Measurements from ENCODE around the gene LRP11. TPM values are rescaled to one million over a fixed set of nuclear protein-coding genes. Genes with fewer than 3 reads are reported as not detected.

LRP11 gene
- total RNA-seq, 1 experiment from 2014 or later, result 14.8 TPM

DNA sequence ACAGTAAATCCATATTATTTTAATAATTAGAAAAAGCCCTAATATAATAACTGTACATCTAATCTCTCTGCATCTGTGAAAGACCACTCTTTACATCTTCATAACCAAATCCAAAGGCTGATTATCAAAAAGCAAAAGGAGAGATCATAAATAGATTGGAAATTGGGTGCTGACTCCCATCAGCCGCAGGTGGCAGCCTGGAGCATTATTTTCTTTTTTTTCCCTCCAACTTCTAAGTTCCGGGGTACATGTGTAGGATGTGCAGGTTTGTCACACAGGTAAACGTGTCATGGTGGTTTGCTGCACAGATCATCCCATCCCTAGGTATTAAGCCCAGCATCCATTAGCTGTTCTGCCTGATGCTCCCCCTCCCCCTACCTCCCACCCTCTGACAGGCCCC is 30.5 kb downstream of the LRP11 start:
- Mint-ChIP-seq H3K36me3 (ENCODE audit: insufficient read depth in 1 of 3, low read depth in 3 of 3) (peaks cover 5 to 6% (median 5%) of the 10 kb centered on the region in 3 experiments; a peak in 5 of 7 replicates), H3K27me3 (ENCODE audit: low read depth) (no peaks in the 10 kb centered on the region), H3K4me1 (no peaks in the 10 kb centered on the region), H3K9me3 (no peaks in the 10 kb centered on the region; a peak in 1 of 5 replicates), H3K4me3 (no peak overlapping the region), H3K27ac (no peak overlapping the region)
- no peaks in the 10 kb centered on the region for H3K79me1 ChIP-seq (ENCODE audit: insufficient read depth, low read depth, low read length, poor library complexity, severe bottlenecking)
- no peak overlapping the region for H2BK12ac ChIP-seq (ENCODE audit: insufficient read length, low read depth, low read length)
- no peaks in the 10 kb centered on the region for H3K4me1 ChIP-seq (ENCODE audit: insufficient read depth, low read length)
- H2AK5ac ChIP-seq (ENCODE audit: insufficient read length, low read length), result no peak overlapping the region
- no peak overlapping the region for H2BK120ac ChIP-seq (ENCODE audit: low read depth, low read length, poor library complexity, severe bottlenecking)
- WGBS (ENCODE audit: extremely low coverage, insufficient read length, low lambda C conversion rate), result no CpG with 5 or more reads among the region's 3 CpGs
- H3K79me2 ChIP-seq (ENCODE audit: insufficient read depth, low read length), result no peaks in the 10 kb centered on the region
- TF ChIP-seq, protein P1, sequence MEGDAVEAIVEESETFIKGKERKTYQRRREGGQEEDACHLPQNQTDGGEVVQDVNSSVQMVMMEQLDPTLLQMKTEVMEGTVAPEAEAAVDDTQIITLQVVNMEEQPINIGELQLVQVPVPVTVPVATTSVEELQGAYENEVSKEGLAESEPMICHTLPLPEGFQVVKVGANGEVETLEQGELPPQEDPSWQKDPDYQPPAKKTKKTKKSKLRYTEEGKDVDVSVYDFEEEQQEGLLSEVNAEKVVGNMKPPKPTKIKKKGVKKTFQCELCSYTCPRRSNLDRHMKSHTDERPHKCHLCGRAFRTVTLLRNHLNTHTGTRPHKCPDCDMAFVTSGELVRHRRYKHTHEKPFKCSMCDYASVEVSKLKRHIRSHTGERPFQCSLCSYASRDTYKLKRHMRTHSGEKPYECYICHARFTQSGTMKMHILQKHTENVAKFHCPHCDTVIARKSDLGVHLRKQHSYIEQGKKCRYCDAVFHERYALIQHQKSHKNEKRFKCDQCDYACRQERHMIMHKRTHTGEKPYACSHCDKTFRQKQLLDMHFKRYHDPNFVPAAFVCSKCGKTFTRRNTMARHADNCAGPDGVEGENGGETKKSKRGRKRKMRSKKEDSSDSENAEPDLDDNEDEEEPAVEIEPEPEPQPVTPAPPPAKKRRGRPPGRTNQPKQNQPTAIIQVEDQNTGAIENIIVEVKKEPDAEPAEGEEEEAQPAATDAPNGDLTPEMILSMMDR (conservative IDR thresholded peaks at IDR 0.05), result no peak
- no peaks in the 10 kb centered on the region for H3K27me3 ChIP-seq (ENCODE audit: insufficient read depth, low read length)
- H3K23me2 ChIP-seq (ENCODE audit: insufficient read length, low read depth, low read length, poor library complexity, severe bottlenecking), result no peaks in the 10 kb centered on the region
- H3T11ph ChIP-seq (ENCODE audit: low read length), result no peak overlapping the region
- no peak for DNase-seq
- H3K18ac ChIP-seq (ENCODE audit: insufficient read length, low read depth, low read length), result no peak overlapping the region
- H3K4me2 ChIP-seq (ENCODE audit: insufficient read depth, insufficient read length, low read length), result no peak overlapping the region
- H3K4ac ChIP-seq (ENCODE audit: low read depth, low read length), result no peak overlapping the region
- no peak overlapping the region for H4K91ac ChIP-seq (ENCODE audit: insufficient read length, low read depth, low read length)
- no peak overlapping the region for H2BK15ac ChIP-seq (ENCODE audit: low read depth, low read length)
- no peak overlapping the region for H2BK20ac ChIP-seq (ENCODE audit: low read depth, low read length, poor library complexity, severe bottlenecking)
- no peak overlapping the region for H3K56ac ChIP-seq (ENCODE audit: insufficient read length, low read depth, low read length)
- no peak overlapping the region for H3K23ac ChIP-seq (ENCODE audit: insufficient read length, low read depth, low read length)
- H4K5ac ChIP-seq (ENCODE audit: insufficient read length, low read depth, low read length), result no peak overlapping the region
- H2AFZ ChIP-seq (ENCODE audit: low read length), result no peak overlapping the region
- no peak overlapping the region for H3K14ac ChIP-seq (ENCODE audit: insufficient read depth, low read length)
- H3K9ac ChIP-seq (ENCODE audit: extremely low read depth, insufficient read length, low read length), result no peak overlapping the region
- H4K8ac ChIP-seq (replicated peaks; ENCODE audit: insufficient read length, low read depth, low read length), result no peak overlapping the region
- no peaks in the 10 kb centered on the region for H3K9me3 ChIP-seq (ENCODE audit: control insufficient read depth, low read depth, low read length)
- H3K27ac ChIP-seq (ENCODE audit: insufficient read length, low read depth, low read length), result no peak overlapping the region
- H2BK5ac ChIP-seq (ENCODE audit: insufficient read length, low read length), result no peak overlapping the region
- no peaks in the 10 kb centered on the region for H4K20me1 ChIP-seq (ENCODE audit: control insufficient read depth, insufficient read depth, insufficient read length)

All from H9 (cell line).